ENCODE measurements around the gene SLC34A1. TPM values are rescaled to one million over a fixed set of nuclear protein-coding genes. Genes with fewer than 3 reads are reported as not detected.

The SLC34A1 gene
- total and polyA plus RNA-seq, 2 of the 13 experiments (the other 11 are each of a cell fraction or from before 2014, with no cell fraction given), result 0.03 to 0.20 TPM

DNA sequence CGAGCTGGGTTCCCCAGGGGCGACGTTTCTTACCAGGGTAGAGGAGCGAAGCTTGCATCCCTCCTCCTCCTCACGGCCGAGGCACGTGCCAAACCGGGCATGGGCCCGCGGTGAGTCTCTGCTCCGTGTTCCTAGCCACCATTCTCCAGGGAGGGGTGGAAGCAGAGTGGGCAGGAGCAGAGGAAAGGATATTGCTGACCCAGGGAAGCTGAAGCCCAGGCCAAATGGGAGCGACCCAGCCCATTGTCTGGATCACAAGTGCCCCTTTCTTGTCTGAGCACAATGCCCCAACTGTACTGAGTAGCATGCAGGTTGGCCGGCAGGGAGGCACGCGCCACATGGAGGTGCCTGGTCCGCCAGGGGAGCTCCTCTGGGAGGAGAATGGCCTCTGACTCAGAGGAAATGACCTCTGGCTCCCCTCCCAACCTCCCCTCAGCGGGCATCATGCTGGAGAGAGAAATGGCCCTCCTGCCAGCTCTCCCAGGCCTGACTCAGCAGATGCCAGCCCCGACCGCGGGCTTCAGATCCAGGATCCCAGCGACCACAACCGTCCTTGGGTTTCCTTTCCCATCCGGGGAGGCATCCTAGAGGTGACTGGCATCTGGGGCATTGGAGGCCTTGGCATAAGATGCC lies 63.5 kb downstream of the SLC34A1 start (continued):
- TF ChIP-seq SP1 (IDR thresholded peaks at IDR 0.05) (no peak), SP1 (CRISPR knock-in tag; IDR thresholded peaks at IDR 0.05) (no peak), EP300 (IDR thresholded peaks at IDR 0.05; ENCODE audit: low read depth in 2 of 2, low read length in 2 of 2) (peak in 1 of 2 experiments; percentile 13; a peak in 1 of 4 replicates), EP300 (CRISPR knock-in tag; IDR thresholded peaks at IDR 0.05; ENCODE audit: borderline replicate concordance) (peak; percentile 35; the same call in 1 of the 2 replicates), SRY (CRISPR knock-in tag; IDR thresholded peaks at IDR 0.05) (0 out of 2 replicates have a peak, but pooled peaks have one; percentile 31), GABPB1 (CRISPR knock-in tag; IDR thresholded peaks at IDR 0.05) (peak; percentile 74), HOXA9 (CRISPR knock-in tag; IDR thresholded peaks at IDR 0.05; ENCODE audit: borderline replicate concordance) (peak; percentile 5; the same call in 1 of the 2 replicates), BRCA1 (CRISPR knock-in tag; IDR thresholded peaks at IDR 0.05) (no peak), WIZ (CRISPR knock-in tag; IDR thresholded peaks at IDR 0.05) (no peak), HDAC6 (IDR thresholded peaks at IDR 0.05; ENCODE audit: low read depth, low read length) (no peak), YEATS2 (CRISPR knock-in tag; IDR thresholded peaks at IDR 0.05; ENCODE audit: borderline replicate concordance) (no peak; the same call in 1 of the 2 replicates), CBX2 (IDR thresholded peaks at IDR 0.05; ENCODE audit: low read depth, low read length) (no peak), CBX2 (CRISPR knock-in tag; IDR thresholded peaks at IDR 0.05; ENCODE audit: low read depth) (no peak), HNRNPL (IDR thresholded peaks at IDR 0.05; ENCODE audit: low read depth, low read length) (peak; percentile 99), ZNF670 (CRISPR knock-in tag; IDR thresholded peaks at IDR 0.05; ENCODE audit: borderline replicate concordance) (no peak), NR2F2 (IDR thresholded peaks at IDR 0.05; ENCODE audit: borderline replicate concordance, low read depth) (peak; percentile 54; the same call in 1 of the 2 replicates), RARA (CRISPR knock-in tag; IDR thresholded peaks at IDR 0.05) (peak; percentile 74), TP53 (CRISPR knock-in tag; conservative IDR thresholded peaks at IDR 0.05) (no peak), ZNF264 (CRISPR knock-in tag; IDR thresholded peaks at IDR 0.05) (no peak)
- TF ChIP-seq, protein P1, sequence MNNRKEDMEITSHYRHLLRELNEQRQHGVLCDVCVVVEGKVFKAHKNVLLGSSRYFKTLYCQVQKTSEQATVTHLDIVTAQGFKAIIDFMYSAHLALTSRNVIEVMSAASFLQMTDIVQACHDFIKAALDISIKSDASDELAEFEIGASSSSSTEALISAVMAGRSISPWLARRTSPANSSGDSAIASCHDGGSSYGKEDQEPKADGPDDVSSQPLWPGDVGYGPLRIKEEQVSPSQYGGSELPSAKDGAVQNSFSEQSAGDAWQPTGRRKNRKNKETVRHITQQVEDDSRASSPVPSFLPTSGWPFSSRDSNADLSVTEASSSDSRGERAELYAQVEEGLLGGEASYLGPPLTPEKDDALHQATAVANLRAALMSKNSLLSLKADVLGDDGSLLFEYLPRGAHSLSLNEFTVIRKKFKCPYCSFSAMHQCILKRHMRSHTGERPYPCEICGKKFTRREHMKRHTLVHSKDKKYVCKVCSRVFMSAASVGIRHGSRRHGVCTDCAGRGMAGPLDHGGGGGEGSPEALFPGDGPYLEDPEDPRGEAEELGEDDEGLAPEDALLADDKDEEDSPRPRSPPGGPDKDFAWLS (CRISPR knock-in tag; IDR thresholded peaks at IDR 0.05; ENCODE audit: borderline replicate concordance), result no peak
- TF ChIP-seq, protein P2, sequence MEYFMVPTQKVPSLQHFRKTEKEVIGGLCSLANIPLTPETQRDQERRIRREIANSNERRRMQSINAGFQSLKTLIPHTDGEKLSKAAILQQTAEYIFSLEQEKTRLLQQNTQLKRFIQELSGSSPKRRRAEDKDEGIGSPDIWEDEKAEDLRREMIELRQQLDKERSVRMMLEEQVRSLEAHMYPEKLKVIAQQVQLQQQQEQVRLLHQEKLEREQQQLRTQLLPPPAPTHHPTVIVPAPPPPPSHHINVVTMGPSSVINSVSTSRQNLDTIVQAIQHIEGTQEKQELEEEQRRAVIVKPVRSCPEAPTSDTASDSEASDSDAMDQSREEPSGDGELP (IDR thresholded peaks at IDR 0.05; ENCODE audit: borderline replicate concordance, low read depth), result peak; percentile 31; the same call in 1 of the 2 replicates
- TF ChIP-seq, protein P3, sequence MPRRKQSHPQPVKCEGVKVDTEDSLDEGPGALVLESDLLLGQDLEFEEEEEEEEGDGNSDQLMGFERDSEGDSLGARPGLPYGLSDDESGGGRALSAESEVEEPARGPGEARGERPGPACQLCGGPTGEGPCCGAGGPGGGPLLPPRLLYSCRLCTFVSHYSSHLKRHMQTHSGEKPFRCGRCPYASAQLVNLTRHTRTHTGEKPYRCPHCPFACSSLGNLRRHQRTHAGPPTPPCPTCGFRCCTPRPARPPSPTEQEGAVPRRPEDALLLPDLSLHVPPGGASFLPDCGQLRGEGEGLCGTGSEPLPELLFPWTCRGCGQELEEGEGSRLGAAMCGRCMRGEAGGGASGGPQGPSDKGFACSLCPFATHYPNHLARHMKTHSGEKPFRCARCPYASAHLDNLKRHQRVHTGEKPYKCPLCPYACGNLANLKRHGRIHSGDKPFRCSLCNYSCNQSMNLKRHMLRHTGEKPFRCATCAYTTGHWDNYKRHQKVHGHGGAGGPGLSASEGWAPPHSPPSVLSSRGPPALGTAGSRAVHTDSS (CRISPR knock-in tag; conservative IDR thresholded peaks at IDR 0.05), result no peak
- TF ChIP-seq, protein P4, sequence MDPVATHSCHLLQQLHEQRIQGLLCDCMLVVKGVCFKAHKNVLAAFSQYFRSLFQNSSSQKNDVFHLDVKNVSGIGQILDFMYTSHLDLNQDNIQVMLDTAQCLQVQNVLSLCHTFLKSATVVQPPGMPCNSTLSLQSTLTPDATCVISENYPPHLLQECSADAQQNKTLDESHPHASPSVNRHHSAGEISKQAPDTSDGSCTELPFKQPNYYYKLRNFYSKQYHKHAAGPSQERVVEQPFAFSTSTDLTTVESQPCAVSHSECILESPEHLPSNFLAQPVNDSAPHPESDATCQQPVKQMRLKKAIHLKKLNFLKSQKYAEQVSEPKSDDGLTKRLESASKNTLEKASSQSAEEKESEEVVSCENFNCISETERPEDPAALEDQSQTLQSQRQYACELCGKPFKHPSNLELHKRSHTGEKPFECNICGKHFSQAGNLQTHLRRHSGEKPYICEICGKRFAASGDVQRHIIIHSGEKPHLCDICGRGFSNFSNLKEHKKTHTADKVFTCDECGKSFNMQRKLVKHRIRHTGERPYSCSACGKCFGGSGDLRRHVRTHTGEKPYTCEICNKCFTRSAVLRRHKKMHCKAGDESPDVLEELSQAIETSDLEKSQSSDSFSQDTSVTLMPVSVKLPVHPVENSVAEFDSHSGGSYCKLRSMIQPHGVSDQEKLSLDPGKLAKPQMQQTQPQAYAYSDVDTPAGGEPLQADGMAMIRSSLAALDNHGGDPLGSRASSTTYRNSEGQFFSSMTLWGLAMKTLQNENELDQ (CRISPR knock-in tag; IDR thresholded peaks at IDR 0.05; ENCODE audit: borderline replicate concordance), result no peak
